ENCODE data around the gene NENF.

The NENF gene

DNA sequence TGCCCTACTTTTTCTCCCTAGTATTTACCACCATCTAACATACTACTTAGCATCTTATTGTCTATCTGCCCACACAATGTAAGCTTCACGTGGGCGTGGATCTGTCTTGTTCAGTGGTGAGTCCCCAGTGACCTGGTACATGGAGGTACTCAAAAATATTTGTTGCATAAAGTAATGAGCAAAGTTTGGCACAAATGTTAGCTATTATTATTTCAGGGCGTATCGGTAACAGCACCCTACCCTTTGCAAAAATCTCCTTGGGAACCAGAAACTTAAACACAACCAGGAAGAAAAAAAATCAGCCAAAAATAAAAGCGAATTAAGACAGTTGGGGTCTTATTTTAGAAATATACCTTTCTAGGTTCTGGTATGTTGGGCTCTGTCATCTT lies 454 bp upstream of the NENF start:
- DNase-seq = no peak

DNA sequence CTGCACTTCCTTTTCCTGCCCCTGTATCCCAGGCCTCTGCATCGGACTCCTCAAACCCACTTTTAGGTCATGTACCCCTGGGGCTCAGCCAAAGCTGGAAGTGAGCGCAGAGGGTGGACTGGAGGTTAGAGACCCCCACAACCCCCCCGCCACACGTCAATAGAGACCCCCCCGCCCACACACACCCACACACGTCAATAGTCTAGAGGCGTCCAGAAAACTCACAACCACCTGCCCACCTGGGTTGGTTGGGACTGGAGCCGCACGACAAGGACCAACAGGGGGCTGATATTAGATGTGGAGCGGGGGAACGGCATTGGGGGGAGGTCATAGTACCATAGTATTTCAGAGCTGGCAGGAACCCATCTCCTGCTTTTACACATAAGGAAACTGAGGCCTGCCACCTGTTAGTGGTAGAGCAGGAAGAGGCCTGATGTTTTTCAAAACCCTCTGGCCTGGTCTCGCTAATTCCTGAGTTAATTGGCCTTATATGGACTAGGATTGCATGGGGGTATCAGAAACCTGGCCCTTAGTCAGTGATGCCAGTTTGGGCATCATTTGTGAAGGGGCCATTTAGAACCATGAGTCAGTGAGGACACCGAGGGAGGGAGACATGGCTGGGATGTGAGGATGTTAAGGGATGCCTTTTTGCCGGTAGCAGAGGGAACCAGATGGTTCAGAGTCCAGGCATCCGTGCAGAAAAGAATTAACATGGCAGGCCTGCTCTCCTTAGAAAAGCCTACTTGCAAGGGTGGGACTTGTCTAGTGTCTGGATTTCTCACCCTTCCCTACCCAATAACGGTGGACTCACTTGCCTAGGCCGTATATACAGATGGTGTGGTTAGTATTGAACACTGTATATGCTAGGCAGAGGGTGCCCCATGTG lies 1.1 kb downstream of the NENF start:
- DNase-seq = no peak

DNA sequence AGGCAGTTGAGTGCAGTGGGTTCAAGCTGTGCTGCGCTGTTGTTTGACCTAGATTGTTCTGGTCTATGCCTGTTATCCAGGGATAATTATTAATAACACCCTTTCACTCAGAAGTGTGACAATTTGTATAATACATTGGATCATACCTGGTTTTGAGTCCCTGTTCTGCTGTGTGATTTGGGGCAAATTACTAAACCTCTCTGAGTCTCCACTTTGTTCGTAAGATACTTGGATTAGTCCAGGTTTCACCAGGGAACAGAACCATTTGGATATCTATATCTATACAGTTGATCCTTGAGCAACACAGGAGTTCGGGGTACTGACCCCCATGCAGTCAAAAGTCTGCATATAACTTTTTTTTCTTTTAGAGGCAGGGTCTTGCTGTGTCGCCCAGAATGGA lies 2.3 kb downstream of the NENF start:
- DNase-seq = no peak

DNA sequence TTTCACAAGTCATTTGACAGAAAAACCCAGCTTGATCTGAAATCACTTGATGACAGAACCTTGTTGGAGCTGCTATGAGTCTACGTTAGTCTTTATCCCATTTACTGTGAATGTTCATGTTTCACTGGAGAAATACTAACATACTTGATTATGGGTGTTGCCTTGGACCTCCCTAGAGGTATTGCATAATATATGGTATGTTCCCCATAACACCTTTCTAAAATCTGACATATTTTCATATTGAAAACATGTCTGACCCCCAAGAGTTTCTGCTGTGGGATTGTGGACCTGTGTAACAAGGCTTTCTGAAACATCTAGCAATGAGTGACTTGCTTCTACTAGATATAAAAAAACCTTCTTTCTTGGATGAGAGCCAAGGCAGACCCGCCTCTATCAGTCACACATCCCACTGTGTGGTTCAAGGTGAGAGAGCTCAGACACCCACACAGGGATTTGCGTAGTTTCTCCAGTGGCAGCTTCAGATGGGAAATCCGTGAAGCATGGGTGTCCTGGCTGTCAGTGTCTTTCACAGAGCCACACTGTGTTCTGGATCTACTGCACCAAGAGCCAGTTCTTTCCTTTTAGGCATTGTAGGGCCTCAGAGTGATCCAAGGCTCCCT lies 4.6 kb downstream of the NENF start:
- DNase-seq = no peak

DNA sequence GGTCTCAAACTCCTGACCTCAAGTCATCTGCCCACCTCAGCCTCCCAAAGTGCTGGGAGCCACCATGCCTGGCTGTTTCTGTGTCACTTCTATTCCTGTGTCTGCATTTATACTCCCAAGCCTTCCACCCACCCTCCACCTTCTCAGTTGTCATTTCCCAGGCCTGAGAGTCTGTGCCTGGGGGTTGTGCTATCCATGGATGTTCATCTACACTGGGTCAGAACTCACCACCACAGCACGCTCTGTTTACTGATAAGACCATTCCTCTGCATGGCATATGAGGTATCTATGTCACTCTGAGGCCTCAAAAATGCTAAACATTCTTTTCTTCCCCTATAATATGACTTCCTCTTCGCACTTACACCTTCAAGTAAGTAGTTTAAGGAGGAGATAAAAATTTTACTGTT lies 6.1 kb downstream of the NENF start:
- DNase-seq = no peak

DNA sequence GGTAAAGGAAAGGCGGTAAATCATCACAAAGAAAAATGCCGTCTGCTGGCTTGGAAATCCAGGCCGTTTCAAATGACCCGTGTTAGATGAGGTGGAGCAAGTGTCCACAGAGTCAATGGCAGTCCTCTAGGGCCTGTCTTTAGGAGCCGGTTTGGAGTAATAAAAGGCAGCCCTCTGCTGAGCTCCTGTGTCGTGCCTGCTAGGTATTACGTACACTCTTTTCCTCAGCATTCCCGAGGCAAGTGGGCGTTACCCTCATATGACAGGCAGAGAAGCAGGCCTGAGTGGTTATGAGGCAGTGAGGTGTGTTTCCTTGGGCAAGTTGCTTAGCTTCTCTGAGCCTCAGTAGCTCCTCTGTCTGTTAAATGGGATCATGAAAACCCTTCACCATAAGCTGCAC lies 7.7 kb downstream of the NENF start:
- no peak for DNase-seq

DNA sequence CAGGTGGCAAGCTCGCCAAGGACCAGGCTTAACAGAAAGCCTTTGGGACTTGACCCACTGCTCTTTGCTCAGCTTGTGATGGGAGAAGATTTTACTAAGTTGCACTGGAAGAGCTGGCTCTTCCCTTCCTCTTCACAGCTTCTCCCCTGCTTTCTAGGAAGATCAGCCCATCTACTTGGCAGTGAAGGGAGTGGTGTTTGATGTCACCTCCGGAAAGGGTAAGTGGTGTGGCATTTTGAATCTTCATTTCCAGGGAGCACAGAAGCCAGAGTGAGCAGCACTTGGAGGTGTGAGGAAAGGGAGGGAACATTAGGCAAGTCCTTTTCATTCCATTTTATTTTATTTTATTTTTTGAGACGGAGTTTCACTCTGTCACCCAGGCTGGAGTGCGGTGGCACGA lies 9.7 kb downstream of the NENF start:
- DNase-seq = no peak

DNA sequence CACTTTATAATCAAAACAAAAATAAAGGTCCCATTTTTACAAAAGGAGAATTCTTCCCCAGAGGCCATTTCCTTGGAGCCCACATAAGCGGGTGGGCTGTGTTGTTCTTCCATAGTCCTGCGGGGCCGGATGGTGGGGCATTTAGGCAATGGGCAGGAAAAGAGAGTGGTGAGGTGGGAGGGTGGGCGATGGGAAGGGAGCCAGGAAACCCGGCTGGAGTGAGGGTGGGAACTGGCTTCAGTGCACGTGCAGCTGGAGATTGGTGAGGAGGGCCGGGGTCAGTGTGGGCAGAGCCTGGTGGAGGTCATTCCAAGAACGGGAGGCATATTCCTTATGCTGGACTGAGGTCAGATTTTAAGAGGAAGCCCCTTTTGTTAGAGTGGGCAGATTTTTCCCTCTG lies 13.6 kb downstream of the NENF start:
- no peak for DNase-seq

DNA sequence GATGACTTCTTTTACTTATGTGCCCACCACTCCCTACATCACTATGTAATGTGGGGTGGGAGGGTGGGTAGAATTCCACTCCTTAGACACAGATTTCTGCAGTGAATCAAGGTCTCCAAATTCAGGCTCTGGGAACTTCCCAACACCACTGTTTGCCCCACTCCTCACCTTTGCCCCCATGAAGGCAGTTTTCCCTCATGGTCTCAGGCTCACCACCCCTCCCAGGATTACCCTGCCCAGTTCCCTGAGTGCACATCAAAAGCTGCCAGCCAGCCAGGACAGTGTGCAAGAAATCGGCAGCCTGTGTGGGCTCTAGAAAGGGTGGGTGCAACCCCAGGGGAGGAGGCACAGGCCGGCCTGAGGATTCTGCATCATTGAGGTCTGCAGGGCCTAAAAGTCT lies 14.8 kb downstream of the NENF start:
- no peak for DNase-seq

DNA sequence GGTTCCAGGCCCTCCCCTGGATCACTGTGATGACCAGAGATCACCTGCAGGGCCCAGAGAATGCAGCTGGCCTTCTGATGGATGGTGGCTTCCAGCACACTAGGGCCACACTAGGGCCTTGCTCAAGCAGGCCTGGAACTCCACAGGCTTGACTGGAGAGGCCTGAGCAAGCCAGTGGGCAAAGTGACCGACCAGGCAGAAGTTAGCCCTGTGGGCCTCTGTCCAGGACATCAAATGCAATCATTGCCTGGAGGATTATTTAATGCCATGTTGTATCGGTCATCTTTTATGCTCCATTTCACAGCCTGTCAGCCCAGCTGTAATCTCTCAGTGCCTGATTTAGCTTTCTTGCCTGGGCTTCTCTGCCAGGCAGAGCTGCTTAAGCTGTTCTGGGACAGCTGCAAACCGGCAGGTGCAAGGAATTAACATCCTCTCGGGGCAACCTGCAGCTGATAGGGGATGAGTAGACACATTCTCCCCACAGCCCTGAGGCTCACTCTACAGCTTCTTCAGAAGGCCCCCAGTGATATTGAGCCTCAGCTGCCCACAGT lies 17.7 kb downstream of the NENF start:
- DNase-seq = no peak

DNA sequence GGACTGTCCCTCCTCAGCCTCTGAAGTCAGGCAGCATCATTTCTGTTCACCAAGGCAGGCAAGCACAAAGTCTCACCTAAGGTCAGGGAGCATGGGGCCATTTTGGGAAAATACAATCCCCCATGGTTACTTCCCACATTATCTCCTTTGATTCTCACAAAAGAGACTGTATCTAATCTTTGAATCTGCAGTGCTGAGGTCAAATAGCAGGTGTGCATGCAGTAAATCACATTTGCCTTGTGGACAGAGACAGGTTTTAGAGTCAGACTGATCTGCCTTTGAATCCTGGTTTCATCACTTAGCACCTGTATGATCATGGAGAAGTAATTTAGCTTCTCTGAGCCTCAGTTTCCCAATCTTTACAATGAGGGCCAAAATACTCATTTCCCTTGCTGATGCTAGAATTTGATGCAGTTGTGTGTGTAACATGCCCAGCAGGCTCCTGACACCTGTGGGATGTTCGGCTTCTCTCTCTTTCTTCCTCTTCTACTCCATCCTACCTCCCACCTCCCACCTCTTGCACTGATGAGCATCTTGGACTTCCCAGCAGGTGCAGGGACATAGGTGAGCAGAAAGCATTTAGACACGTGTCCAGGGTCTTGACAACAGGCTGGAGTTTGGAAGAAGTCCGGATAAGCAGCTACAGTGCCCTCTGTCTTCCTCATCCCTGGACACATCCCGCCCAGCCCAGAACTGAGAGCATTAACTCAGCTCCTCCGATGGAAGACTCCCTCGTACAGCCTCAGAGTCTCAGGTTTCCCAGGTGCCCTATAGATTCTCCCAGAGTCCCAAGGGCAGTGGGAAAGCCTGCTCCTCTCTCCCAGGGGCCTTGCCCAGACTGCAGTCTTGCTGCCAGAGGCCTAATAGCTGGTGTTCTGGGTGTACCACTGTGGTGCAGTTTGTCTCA lies 18.9 kb downstream of the NENF start:
- no peak for DNase-seq

DNA sequence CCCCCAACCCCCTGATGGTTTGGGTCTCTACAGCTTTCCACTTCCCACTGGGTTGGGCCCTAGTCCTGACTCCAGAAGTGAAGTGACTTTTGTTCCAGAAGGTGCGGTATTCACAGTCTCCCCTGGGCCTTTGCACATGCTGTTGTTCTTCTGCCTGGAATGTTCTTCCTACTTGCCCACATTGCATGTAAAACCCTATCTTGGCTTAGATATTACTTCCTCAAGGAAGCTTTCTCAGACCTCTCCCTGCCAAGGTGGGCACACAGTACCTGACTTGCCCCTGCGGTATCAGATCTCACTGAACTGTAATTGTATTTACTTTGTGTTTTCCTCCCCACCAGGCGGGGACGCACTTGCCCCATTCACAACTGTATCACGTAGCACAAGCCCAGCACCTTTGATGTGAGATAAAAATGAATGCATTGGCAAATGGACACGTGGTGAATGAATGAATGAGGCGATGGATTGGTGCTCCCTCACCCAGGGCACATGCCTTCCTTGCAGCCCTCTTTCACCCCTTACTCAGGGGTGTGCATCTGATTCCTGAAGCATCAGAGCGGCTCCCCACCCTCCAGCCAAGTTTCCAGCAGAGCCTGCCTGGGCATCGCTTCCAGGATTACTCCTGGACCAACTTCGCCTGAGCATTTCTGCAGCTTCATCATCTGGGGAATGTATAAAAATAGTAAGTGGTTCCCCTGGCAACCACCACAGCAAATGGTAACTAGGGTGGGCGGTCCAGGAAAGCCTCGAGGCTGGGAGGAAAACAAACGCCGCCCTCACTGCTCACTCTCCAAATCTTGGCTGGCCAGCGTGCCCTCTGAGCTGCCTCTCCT lies 19.8 kb downstream of the NENF start:
- DNase-seq = no peak

DNA sequence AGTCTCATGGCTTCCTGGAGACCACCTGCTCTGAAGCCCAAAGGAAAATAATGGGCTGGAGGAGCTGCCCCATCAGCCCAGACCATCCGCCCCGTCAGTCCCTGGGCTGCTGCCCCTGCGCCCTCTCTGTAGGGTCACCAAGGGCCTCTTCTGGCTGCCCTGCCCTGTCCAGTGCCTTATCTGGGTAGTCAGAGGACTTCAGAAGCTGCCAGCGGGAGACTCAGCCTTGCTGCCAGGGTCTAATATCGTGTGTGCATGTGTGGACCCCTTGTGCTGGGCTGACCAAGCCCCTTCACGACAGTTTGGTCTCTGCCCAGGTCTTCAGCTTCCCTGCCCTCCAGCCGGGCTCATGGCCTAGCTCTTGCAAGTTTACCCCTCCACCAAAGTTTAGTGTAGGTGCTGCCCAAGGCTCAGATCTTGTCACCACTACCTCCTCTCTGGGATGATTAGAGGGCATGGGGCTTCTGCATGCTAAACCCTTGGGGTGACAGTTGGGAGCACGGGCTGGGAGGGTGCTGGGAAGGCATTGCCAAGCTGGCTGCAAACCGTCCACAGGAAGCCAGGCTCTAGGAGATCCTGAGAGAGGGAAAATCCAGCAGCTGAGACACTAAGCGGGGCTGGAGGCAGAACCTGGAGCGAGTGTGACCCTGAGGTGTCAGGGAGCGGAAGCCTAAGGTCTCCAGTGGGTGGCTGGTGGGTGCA lies 20.6 kb downstream of the NENF start:
- DNase-seq = no peak

DNA sequence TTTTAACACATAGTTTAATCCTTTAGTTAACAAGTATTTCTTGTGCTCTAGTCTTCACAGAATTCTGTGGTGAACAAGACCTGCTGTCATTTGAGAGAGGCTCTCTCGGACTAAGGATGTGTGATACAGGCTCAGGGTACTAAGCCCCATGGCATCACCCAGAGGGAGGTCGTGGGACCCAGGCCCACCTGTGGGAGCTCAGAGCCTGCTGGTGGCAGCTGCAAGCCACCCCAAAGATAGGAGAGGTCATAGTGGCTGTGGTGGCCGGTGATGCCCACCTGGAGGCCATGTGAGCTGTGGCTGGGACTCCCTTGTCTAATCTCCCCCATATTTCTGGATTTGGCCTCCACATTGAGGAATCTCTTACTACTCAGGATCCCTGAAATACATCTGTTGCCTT lies 22.0 kb downstream of the NENF start:
- DNase-seq = no peak

DNA sequence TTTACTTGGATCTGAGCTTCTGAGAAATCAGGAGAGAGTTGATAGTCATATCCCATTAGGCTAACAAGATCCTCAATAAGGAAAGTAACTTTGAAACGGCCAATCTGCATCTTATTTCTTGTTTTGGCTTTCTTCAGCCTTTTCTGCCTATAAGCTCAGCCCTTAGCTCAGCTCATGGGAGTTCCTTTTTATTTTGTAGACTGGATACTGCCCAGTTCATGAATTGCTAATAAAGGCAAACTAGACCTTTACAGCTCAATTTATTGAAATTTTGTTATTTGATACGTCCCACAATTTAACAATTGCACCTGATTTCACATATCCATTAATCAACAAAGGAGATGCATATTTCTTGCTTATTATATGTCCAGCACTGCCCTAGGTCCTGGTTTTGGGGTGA lies 22.7 kb downstream of the NENF start:
- DNase-seq = no peak

DNA sequence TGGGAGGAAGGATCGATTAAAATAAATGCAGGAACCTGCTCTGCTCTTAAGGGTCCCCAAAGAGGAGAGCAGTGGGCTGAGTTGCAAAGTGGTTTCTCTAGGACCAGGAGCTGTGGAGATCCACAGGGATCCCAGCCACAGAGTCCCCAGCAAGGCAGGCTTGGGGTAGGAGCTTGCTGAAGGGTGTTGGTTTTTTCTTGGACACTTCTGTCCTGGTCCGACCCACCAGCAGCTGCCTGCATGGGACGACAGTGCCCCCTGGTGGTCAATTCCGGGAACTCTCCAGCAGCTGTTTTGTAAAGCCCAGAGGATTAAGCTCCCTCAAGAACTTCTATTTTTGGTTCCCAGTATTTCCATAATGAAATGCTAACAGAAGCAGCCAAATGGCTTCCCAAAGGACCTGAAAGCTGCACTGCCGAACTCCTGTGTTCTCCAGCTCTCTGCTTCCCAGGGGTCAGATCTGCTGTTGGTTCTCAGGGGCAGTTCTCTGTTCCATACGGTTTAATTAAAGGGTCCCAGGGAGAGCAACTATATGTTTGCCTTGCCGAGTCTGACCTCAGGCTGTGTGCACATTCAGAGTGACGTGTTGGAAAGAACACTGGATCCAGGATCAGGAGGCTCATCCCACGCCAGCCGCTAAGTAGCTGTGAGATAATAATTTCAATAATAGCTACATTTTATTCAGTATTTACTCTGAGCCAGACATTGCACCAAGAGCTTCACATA lies 23.2 kb downstream of the NENF start:
- peak; percentile 68 to 86 (median 77) for DNase-seq

DNA sequence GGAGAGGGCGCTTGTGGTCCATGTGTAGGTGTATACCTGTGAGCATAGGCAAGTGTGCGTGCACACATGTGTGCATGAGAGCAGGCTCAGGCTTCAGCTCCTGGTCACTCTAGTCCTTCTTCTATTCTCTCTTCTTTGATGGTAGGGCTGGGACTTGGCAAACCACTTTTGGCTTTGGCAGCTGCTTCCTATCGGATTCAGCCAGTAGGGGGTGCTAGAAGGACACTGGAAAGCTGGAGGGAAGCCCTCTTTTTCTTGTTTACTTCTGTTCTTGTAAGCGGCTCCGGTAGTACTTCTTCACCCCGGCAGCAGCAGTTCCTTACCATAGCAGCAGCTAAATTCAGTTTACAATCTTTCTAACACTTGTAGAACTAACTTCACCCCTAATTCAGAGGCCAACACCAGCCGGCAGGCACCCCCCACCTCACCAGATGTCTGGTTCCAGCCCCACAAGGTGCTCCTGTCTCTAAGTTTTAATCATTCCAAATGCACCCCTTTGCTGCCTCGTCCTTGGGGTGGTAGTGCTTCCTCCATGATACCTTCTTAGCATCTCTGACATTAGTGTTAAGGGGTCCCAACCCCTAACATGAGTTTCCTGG lies 25.1 kb downstream of the NENF start:
- peak in 3 of 4 experiments; percentile 18 to 42 (median 19) for DNase-seq

DNA sequence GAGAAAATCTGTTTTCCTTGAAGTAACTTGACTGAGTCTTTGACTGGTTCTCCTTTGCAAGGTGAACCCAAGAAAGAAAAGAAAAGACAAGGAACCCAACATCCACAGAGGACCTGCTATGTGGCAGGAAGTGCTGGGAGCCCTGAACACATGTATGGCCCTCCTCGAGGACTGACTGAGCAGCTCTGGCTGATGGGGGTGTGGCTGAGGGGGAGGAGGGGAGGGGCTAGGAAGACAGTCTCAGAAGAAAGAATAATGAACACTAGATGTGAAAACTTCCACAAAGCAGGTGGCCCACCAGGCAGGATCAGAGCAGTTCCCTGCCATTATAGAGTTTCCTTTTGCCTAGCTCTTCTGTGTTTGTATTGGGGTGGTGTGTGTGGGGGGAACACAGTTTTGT lies 26.1 kb downstream of the NENF start:
- no peak for DNase-seq

DNA sequence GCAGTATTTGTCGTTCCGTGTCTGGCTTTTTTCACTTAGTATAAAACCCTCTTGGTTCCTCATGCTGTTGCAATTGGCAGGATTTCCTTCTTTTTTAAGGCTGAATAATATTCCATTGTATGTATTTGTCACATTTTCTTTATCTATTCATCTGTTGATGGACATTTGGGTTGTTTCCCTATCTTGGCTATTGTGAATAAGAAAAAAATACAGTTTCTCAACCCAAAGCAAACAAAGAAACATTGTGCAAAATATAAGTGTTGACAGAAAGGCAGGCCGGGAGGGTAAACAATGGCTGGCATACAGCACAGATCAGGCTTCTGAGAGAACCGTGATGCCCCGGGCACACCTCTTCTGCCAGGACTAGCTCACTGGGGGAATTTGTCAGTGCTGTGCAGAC lies 26.9 kb downstream of the NENF start:
- DNase-seq = no peak

DNA sequence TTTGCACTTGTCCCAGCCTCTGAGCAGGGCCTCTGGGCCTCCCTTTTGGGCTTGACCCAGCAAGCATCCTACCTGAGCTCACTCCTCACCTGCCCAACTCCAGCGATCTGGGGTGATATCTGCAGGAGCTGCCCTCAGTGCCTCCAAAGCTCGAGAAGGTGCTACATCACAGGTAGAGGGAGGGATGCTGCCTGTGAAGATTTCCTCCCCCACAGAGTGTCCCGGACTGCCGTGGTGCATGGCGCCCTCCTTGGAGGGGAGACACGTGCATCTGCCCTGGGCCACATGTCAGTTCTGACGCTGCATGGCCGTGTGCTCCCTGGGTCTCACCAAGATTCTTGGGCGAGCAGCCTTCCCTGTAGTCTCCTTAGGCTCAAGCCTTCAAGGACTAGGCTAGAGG lies 27.7 kb downstream of the NENF start:
- DNase-seq = no peak

All from activated CD4-positive, CD25-positive, alpha-beta regulatory T cell (primary cell).